Liver (tissue), 3 donors: ENCODE measurements around the gene CD200R1.

Experiments
- ATF3 ChIP-seq: IDR thresholded peaks from 2 replicates; pipeline ENCODE4 v1.6.1; 2016; ENCODE audit warnings: antibody characterized with exemption
- CTCF ChIP-seq: fragments of 150-350 bp; IDR thresholded peaks from 2 replicates; pipeline ENCODE4 v1.5.1; 2017; ENCODE audit warnings: improper control_type of control experiment, low read depth, low read length; ENCODE audit not compliant: missing input control
- HNF4A ChIP-seq, 2 donors: conservative IDR thresholded peaks; 2 replicates each; pipeline ENCODE4 v1.6.1; 2016; ENCODE audit warnings: antibody characterized with exemption in 2 of 2, mild to moderate bottlenecking in 2 of 2
- HNF4G ChIP-seq: IDR thresholded peaks from 2 replicates; pipeline ENCODE4 v1.6.1; 2016; ENCODE audit warnings: antibody characterized with exemption
- JUND ChIP-seq, 2 donors: IDR thresholded peaks; 2 replicates each; pipeline ENCODE4 v1.6.1; 2016; ENCODE audit warnings: antibody characterized with exemption in 2 of 2
- MAX ChIP-seq: IDR thresholded peaks from 2 replicates; pipeline ENCODE4 v1.6.1; 2016; ENCODE audit warnings: antibody characterized with exemption
- RAD21 ChIP-seq, 2 donors: IDR thresholded peaks; 2 replicates each; pipeline ENCODE4 v1.6.1; 2016; ENCODE audit warnings: antibody characterized with exemption in 2 of 2, mild to moderate bottlenecking in 2 of 2
- REST ChIP-seq: IDR thresholded peaks from 2 replicates; pipeline ENCODE4 v1.6.1; 2016; ENCODE audit warnings: antibody characterized with exemption, mild to moderate bottlenecking
- RXRA ChIP-seq, 2 donors: IDR thresholded peaks; 2 replicates each; pipeline ENCODE4 v1.6.1; 2017 to 2018; ENCODE audit warnings: antibody characterized with exemption in 2 of 2, mild to moderate bottlenecking in 1 of 2
- SP1 ChIP-seq: IDR thresholded peaks from 2 replicates; pipeline ENCODE4 v1.6.1; 2018; ENCODE audit warnings: antibody characterized with exemption, mild to moderate bottlenecking
- TAF1 ChIP-seq: conservative IDR thresholded peaks from 2 replicates; pipeline ENCODE4 v1.6.1; 2016; ENCODE audit warnings: antibody characterized with exemption, mild to moderate bottlenecking
- YY1 ChIP-seq: IDR thresholded peaks from 2 replicates; pipeline ENCODE4 v1.6.1; 2016; ENCODE audit warnings: antibody characterized with exemption, mild to moderate bottlenecking
- ZBTB33 ChIP-seq: IDR thresholded peaks from 2 replicates; pipeline ENCODE4 v1.6.1; 2016; ENCODE audit warnings: antibody characterized with exemption
- donor health status: healthy.
- donor health status: healthy.

GRCh38 chr3:112884678-112885290 is 90.1 kb downstream of the CD200R1 start:
- TF ChIP-seq JUND (IDR thresholded peaks at IDR 0.05) (no peak), CTCF (no peak), HNF4G (no peak), YY1 (no peak), RAD21 (IDR thresholded peaks at IDR 0.05) (no peak), HNF4A (conservative IDR thresholded peaks at IDR 0.05) (no peak), TAF1 (no peak), ZBTB33 (no peak), MAX (no peak), REST (no peak), SP1 (no peak), RXRA (IDR thresholded peaks at IDR 0.05) (no peak), ATF3 (no peak)
